ENCODE results near the gene COL5A1.

Gene COL5A1

DNA sequence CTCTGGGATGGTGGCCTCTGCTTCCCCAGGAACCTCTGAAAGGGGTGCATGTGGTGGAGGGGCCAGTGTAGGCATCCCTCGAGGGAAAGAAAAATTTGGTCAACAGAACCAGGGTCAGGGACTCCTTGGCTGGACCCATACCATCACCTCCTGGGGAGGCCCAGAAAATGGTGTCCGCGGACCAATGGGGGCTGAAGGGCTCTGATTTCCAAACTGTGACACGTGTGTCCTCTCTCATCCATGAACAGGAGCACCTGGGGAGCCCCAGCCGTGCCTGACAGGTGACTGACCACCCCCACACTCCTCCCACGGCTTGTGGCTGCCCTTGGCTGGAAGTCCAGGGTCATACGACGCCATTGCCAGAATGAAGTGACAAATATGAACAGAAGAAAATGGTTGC, 242.9 kb downstream of the COL5A1 start:
- Histone ChIP-seq H3K27ac (ENCODE audit: low read depth, low read length) (no peak overlapping the region), H3K4me3 (ENCODE audit: low read depth, low read length) (no peak overlapping the region), H3K27me3 (ENCODE audit: insufficient read depth, low read length) (peaks cover 43% of the 10 kb centered on the region), H2AFZ (ENCODE audit: low read length, unreplicated experiment) (no peak overlapping the region), H3K79me2 (ENCODE audit: control insufficient read depth, insufficient read depth, low read length, unreplicated experiment) (no peaks in the 10 kb centered on the region), H3K4me1 (ENCODE audit: control insufficient read depth, insufficient read depth, low read length, unreplicated experiment) (no peaks in the 10 kb centered on the region), H3K36me3 (ENCODE audit: insufficient read depth, low read length) (no peaks in the 10 kb centered on the region)

GRCh38 chr9:134885001-134885678, 243.5 kb downstream of the COL5A1 start:
- Histone ChIP-seq H3K27me3 (ENCODE audit: insufficient read depth, low read length) (peaks cover 37% of the 10 kb centered on the region), H2AFZ (ENCODE audit: low read length, unreplicated experiment) (no peak overlapping the region), H3K4me1 (ENCODE audit: control insufficient read depth, insufficient read depth, low read length, unreplicated experiment) (no peaks in the 10 kb centered on the region), H3K79me2 (ENCODE audit: control insufficient read depth, insufficient read depth, low read length, unreplicated experiment) (no peaks in the 10 kb centered on the region), H3K36me3 (ENCODE audit: insufficient read depth, low read length) (no peaks in the 10 kb centered on the region), H3K4me3 (ENCODE audit: low read depth, low read length) (no peak overlapping the region), H3K27ac (ENCODE audit: low read depth, low read length) (no peak overlapping the region)

- Histone ChIP-seq H3K36me3 (ENCODE audit: insufficient read depth, low read length) (no peaks in the 10 kb centered on the region), H3K27me3 (ENCODE audit: insufficient read depth, low read length) (peaks cover 32% of the 10 kb centered on the region), H3K27ac (ENCODE audit: low read depth, low read length) (no peak overlapping the region), H2AFZ (ENCODE audit: low read length, unreplicated experiment) (no peak overlapping the region), H3K4me1 (ENCODE audit: control insufficient read depth, insufficient read depth, low read length, unreplicated experiment) (no peaks in the 10 kb centered on the region), H3K79me2 (ENCODE audit: control insufficient read depth, insufficient read depth, low read length, unreplicated experiment) (no peaks in the 10 kb centered on the region), H3K4me3 (ENCODE audit: low read depth, low read length) (no peak overlapping the region)
Measured at GRCh38 chr9:134885679-134886412, 244.2 kb downstream of the COL5A1 start.

GRCh38 chr9:134886413-134886913, 244.9 kb downstream of the COL5A1 start:
- no peaks in the 10 kb centered on the region for H3K4me1 ChIP-seq (ENCODE audit: control insufficient read depth, insufficient read depth, low read length, unreplicated experiment)
- H3K4me3 ChIP-seq (ENCODE audit: low read depth, low read length), result no peak overlapping the region
- H2AFZ ChIP-seq (ENCODE audit: low read length, unreplicated experiment), result no peak overlapping the region
- H3K27ac ChIP-seq (ENCODE audit: low read depth, low read length), result no peak overlapping the region
- no peaks in the 10 kb centered on the region for H3K79me2 ChIP-seq (ENCODE audit: control insufficient read depth, insufficient read depth, low read length, unreplicated experiment)
- peaks cover 28% of the 10 kb centered on the region for H3K27me3 ChIP-seq (ENCODE audit: insufficient read depth, low read length)
- H3K36me3 ChIP-seq (ENCODE audit: insufficient read depth, low read length), result no peaks in the 10 kb centered on the region

DNA sequence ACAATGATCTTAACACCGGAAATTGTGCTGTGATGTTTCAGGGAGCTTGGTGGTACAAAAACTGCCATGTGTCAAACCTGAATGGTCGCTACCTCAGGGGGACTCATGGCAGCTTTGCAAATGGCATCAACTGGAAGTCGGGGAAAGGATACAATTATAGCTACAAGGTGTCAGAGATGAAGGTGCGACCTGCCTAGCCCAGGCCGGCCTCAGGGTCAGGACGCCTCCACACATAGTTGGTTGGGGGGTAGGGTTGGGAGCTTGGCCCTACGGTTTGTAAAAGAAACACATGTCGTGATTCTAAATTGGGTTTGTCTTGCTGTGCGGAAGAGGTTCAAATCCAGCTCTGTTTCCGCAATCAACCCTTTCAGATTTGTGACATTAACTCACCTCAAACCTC, 245.6 kb downstream of the COL5A1 start:
- Histone ChIP-seq H3K27me3 (ENCODE audit: insufficient read depth, low read length) (peaks cover 20% of the 10 kb centered on the region), H2AFZ (ENCODE audit: low read length, unreplicated experiment) (no peak overlapping the region), H3K4me3 (ENCODE audit: low read depth, low read length) (no peak overlapping the region), H3K27ac (ENCODE audit: low read depth, low read length) (no peak overlapping the region), H3K36me3 (ENCODE audit: insufficient read depth, low read length) (no peaks in the 10 kb centered on the region), H3K79me2 (ENCODE audit: control insufficient read depth, insufficient read depth, low read length, unreplicated experiment) (no peaks in the 10 kb centered on the region), H3K4me1 (ENCODE audit: control insufficient read depth, insufficient read depth, low read length, unreplicated experiment) (no peaks in the 10 kb centered on the region)

GRCh38 chr9:134887686-134888602, 246.3 kb downstream of the COL5A1 start:
- no peak overlapping the region for H2AFZ ChIP-seq (ENCODE audit: low read length, unreplicated experiment)
- peaks cover 13% of the 10 kb centered on the region for H3K27me3 ChIP-seq (ENCODE audit: insufficient read depth, low read length)
- no peaks in the 10 kb centered on the region for H3K36me3 ChIP-seq (ENCODE audit: insufficient read depth, low read length)
- H3K4me3 ChIP-seq (ENCODE audit: low read depth, low read length), result no peak overlapping the region
- no peaks in the 10 kb centered on the region for H3K4me1 ChIP-seq (ENCODE audit: control insufficient read depth, insufficient read depth, low read length, unreplicated experiment)
- H3K79me2 ChIP-seq (ENCODE audit: control insufficient read depth, insufficient read depth, low read length, unreplicated experiment), result no peaks in the 10 kb centered on the region
- no peak overlapping the region for H3K27ac ChIP-seq (ENCODE audit: low read depth, low read length)

GRCh38 chr9:134888603-134889190, 247.1 kb downstream of the COL5A1 start:
- Histone ChIP-seq H3K79me2 (ENCODE audit: control insufficient read depth, insufficient read depth, low read length, unreplicated experiment) (no peaks in the 10 kb centered on the region), H3K4me1 (ENCODE audit: control insufficient read depth, insufficient read depth, low read length, unreplicated experiment) (no peaks in the 10 kb centered on the region), H3K27ac (ENCODE audit: low read depth, low read length) (no peak overlapping the region), H3K4me3 (ENCODE audit: low read depth, low read length) (no peak overlapping the region), H3K36me3 (ENCODE audit: insufficient read depth, low read length) (no peaks in the 10 kb centered on the region), H3K27me3 (ENCODE audit: insufficient read depth, low read length) (peaks cover 12% of the 10 kb centered on the region; the same call in 1 of the 2 replicates), H2AFZ (ENCODE audit: low read length, unreplicated experiment) (no peak overlapping the region)

DNA sequence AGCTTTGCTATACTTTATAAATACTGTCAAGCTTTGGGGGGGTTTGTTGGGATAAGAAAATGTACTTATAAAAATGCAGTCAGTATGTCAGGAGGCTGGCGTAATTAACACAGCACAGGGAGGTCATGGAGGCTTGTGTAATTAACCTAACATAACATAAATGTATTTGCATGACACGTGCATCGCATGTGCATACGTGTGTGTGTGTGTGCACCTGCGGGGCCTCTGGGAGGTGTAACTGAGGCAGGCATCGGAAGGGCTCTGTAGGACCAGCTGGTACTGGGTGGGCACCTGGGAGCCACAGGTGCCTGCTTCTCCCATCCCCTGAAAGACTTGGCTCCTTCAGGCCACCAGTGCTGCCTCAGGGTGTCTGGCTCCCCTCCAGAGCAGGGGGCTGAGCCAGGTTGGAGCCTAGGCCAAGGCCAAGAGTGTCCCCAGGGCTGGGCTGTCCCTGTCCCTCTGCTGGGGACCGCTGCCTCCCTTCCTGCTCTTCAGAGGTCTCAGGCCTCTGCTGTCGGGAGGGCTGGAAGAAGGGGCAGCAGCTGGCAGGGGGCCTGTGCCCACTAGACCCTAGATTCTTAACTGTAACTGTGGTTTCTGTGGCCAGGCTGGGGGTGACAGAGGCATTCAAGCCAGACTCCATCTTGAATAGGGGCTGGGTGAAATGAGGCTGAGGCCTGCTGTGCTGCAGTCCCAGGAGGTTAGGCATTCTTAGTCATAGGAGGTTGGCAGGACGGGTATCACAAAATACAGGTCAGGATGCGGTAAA, 248.0 kb downstream of the COL5A1 start:
- H3K27ac ChIP-seq (ENCODE audit: low read depth, low read length), result no peak overlapping the region

DNA sequence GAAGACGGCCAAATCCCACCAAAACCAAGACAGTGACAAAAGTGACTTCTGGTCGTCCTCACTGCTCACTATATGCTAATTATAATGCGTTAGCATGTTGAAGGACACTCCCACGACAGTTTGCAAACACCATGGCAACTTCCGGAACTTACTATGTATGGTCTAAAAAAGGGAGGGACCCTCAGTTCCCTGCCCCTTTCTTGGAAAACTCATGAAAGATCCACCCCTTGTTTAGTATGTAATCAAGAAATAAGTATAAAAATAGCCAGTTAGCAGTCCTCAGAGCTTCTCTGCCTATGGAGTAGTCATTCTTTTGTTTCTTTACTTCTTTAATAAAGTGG, 248.5 kb downstream of the COL5A1 start:
- no peaks in the 10 kb centered on the region for H3K36me3 ChIP-seq (ENCODE audit: insufficient read depth, low read length)
- H2AFZ ChIP-seq (ENCODE audit: low read length, unreplicated experiment), result no peak overlapping the region
- H3K27me3 ChIP-seq (ENCODE audit: insufficient read depth, low read length), result peaks cover 12% of the 10 kb centered on the region; the same call in 1 of the 2 replicates
- H3K4me3 ChIP-seq (ENCODE audit: low read depth, low read length), result no peak overlapping the region
- H3K4me1 ChIP-seq (ENCODE audit: control insufficient read depth, insufficient read depth, low read length, unreplicated experiment), result peaks cover 5% of the 10 kb centered on the region
- no peak overlapping the region for H3K27ac ChIP-seq (ENCODE audit: low read depth, low read length)
- H3K79me2 ChIP-seq (ENCODE audit: control insufficient read depth, insufficient read depth, low read length, unreplicated experiment), result no peaks in the 10 kb centered on the region

More for the DNA sequence above, 248.0 kb downstream of the COL5A1 start:
- H3K4me3 ChIP-seq (ENCODE audit: low read depth, low read length), result no peak overlapping the region
- H3K36me3 ChIP-seq (ENCODE audit: insufficient read depth, low read length), result no peaks in the 10 kb centered on the region
- H3K27me3 ChIP-seq (ENCODE audit: insufficient read depth, low read length), result peaks cover 12% of the 10 kb centered on the region; the same call in 1 of the 2 replicates
- no peaks in the 10 kb centered on the region for H3K79me2 ChIP-seq (ENCODE audit: control insufficient read depth, insufficient read depth, low read length, unreplicated experiment)
- no peak overlapping the region for H2AFZ ChIP-seq (ENCODE audit: low read length, unreplicated experiment)
- no peaks in the 10 kb centered on the region for H3K4me1 ChIP-seq (ENCODE audit: control insufficient read depth, insufficient read depth, low read length, unreplicated experiment)

Measured in ACC112 (cell line).